ENCODE data around the gene C9orf50.

C9orf50 gene

GRCh38 chr9:129649726-129650679 lies 29.1 kb upstream of the C9orf50 start:
- TF ChIP-seq ARNT (IDR thresholded peaks at IDR 0.05) (no peak), FOXM1 (IDR thresholded peaks at IDR 0.05; ENCODE audit: borderline replicate concordance) (no peak), SP1 (IDR thresholded peaks at IDR 0.05) (no peak), BHLHE40 (IDR thresholded peaks at IDR 0.05; ENCODE audit: borderline replicate concordance) (no peak), HDGF (IDR thresholded peaks at IDR 0.05; ENCODE audit: borderline replicate concordance) (no peak), ELF4 (IDR thresholded peaks at IDR 0.05) (no peak), FOXA1 (IDR thresholded peaks at IDR 0.05) (no peak), LEF1 (IDR thresholded peaks at IDR 0.05; ENCODE audit: borderline replicate concordance) (no peak), FOXK2 (IDR thresholded peaks at IDR 0.05) (no peak)
- ChIA-PET POLR2A (interaction anchor here (0.6 kb wide), 1 partner anchor 48 kb away, joined by 3 read pairs; no protein-coding TSS in a partner anchor), CTCF (no interaction called here)
- no peak for DNase-seq (ENCODE audit: extremely low spot score)

GRCh38 chr9:129648764-129649115 lies 27.8 kb upstream of the C9orf50 start:
- ChIA-PET POLR2A (no interaction called here), CTCF (no interaction called here)
- no peak for TF ChIP-seq HDGF (IDR thresholded peaks at IDR 0.05; ENCODE audit: borderline replicate concordance)
- TF ChIP-seq SUZ12 (IDR thresholded peaks at IDR 0.05) = no peak
- no peak for TF ChIP-seq FOXK2 (IDR thresholded peaks at IDR 0.05)
- no peak for TF ChIP-seq LEF1 (IDR thresholded peaks at IDR 0.05; ENCODE audit: borderline replicate concordance)
- TF ChIP-seq TARDBP (IDR thresholded peaks at IDR 0.05) = no peak
- no peak for TF ChIP-seq NFRKB (IDR thresholded peaks at IDR 0.05)
- no peak for TF ChIP-seq PKNOX1 (IDR thresholded peaks at IDR 0.05)
- no peak for TF ChIP-seq ARNT (IDR thresholded peaks at IDR 0.05)
- no peak for TF ChIP-seq SP1 (IDR thresholded peaks at IDR 0.05)
- TF ChIP-seq BHLHE40 (IDR thresholded peaks at IDR 0.05; ENCODE audit: borderline replicate concordance) = no peak
- no peak for TF ChIP-seq FOXA1 (IDR thresholded peaks at IDR 0.05)
- TF ChIP-seq L3MBTL2 (conservative IDR thresholded peaks at IDR 0.05) = no peak
- TF ChIP-seq ZNF384 (IDR thresholded peaks at IDR 0.05) = no peak
- no peak for TF ChIP-seq FOXM1 (IDR thresholded peaks at IDR 0.05; ENCODE audit: borderline replicate concordance)
- TF ChIP-seq ELF4 (IDR thresholded peaks at IDR 0.05) = no peak
- TF ChIP-seq CTBP1 (IDR thresholded peaks at IDR 0.05; ENCODE audit: borderline replicate concordance) = no peak
- no peak for DNase-seq (ENCODE audit: extremely low spot score)

GRCh38 chr9:129648092-129648763 lies 27.3 kb upstream of the C9orf50 start:
- no peak for TF ChIP-seq SUZ12 (IDR thresholded peaks at IDR 0.05)
- no peak for TF ChIP-seq TARDBP (IDR thresholded peaks at IDR 0.05)
- no peak for TF ChIP-seq SP1 (IDR thresholded peaks at IDR 0.05)
- no peak for TF ChIP-seq L3MBTL2 (conservative IDR thresholded peaks at IDR 0.05)
- TF ChIP-seq FOXA1 (IDR thresholded peaks at IDR 0.05) = no peak
- TF ChIP-seq FOXM1 (IDR thresholded peaks at IDR 0.05; ENCODE audit: borderline replicate concordance) = no peak
- no peak for TF ChIP-seq ARNT (IDR thresholded peaks at IDR 0.05)
- no peak for TF ChIP-seq ZNF384 (IDR thresholded peaks at IDR 0.05)
- no peak for TF ChIP-seq LEF1 (IDR thresholded peaks at IDR 0.05; ENCODE audit: borderline replicate concordance)
- no peak for TF ChIP-seq ELF4 (IDR thresholded peaks at IDR 0.05)
- TF ChIP-seq HDGF (IDR thresholded peaks at IDR 0.05; ENCODE audit: borderline replicate concordance) = no peak
- TF ChIP-seq PKNOX1 (IDR thresholded peaks at IDR 0.05) = no peak
- TF ChIP-seq BHLHE40 (IDR thresholded peaks at IDR 0.05; ENCODE audit: borderline replicate concordance) = no peak
- TF ChIP-seq NFRKB (IDR thresholded peaks at IDR 0.05) = no peak
- DNase-seq (ENCODE audit: extremely low spot score) = no peak
- POLR2A ChIA-PET = no interaction called here
- CTCF ChIA-PET = no interaction called here

GRCh38 chr9:129647635-129648034 lies 26.7 kb upstream of the C9orf50 start:
- TF ChIP-seq CTBP1 (IDR thresholded peaks at IDR 0.05; ENCODE audit: borderline replicate concordance) = no peak
- no peak for TF ChIP-seq TARDBP (IDR thresholded peaks at IDR 0.05)
- TF ChIP-seq FOXM1 (IDR thresholded peaks at IDR 0.05; ENCODE audit: borderline replicate concordance) = no peak
- no peak for TF ChIP-seq ZNF384 (IDR thresholded peaks at IDR 0.05)
- no peak for TF ChIP-seq NFRKB (IDR thresholded peaks at IDR 0.05)
- no peak for TF ChIP-seq FOXA1 (IDR thresholded peaks at IDR 0.05)
- POLR2A ChIA-PET = no interaction called here
- DNase-seq (ENCODE audit: extremely low spot score) = no peak

GRCh38 chr9:129646654-129647053 lies 25.8 kb upstream of the C9orf50 start:
- no peak for TF ChIP-seq SUZ12 (IDR thresholded peaks at IDR 0.05)
- TF ChIP-seq FOXM1 (IDR thresholded peaks at IDR 0.05; ENCODE audit: borderline replicate concordance) = no peak
- no peak for TF ChIP-seq NFRKB (IDR thresholded peaks at IDR 0.05)
- TF ChIP-seq SP1 (IDR thresholded peaks at IDR 0.05) = no peak
- no peak for TF ChIP-seq FOXA1 (IDR thresholded peaks at IDR 0.05)
- no peak for TF ChIP-seq L3MBTL2 (conservative IDR thresholded peaks at IDR 0.05)
- no peak for TF ChIP-seq ARNT (IDR thresholded peaks at IDR 0.05)
- ChIA-PET CTCF (interaction anchor here (0.6 kb wide), 1 partner anchor 1620 kb away, joined by 4 read pairs; no protein-coding TSS in a partner anchor), POLR2A (no interaction called here)
- no peak for DNase-seq (ENCODE audit: extremely low spot score)

More at GRCh38 chr9:129647635-129648034, 26.7 kb upstream of the C9orf50 start:
- CTCF ChIA-PET = no interaction called here

- no peak for TF ChIP-seq SP1 (IDR thresholded peaks at IDR 0.05)
- no peak for TF ChIP-seq TARDBP (IDR thresholded peaks at IDR 0.05)
- no peak for TF ChIP-seq CTBP1 (IDR thresholded peaks at IDR 0.05; ENCODE audit: borderline replicate concordance)
- TF ChIP-seq BHLHE40 (IDR thresholded peaks at IDR 0.05; ENCODE audit: borderline replicate concordance) = no peak
- no peak for TF ChIP-seq ELF4 (IDR thresholded peaks at IDR 0.05)
- TF ChIP-seq FOXA1 (IDR thresholded peaks at IDR 0.05) = no peak
- TF ChIP-seq PKNOX1 (IDR thresholded peaks at IDR 0.05) = no peak
- no peak for TF ChIP-seq ZNF384 (IDR thresholded peaks at IDR 0.05)
- no peak for TF ChIP-seq NFRKB (IDR thresholded peaks at IDR 0.05)
- TF ChIP-seq FOXK2 (IDR thresholded peaks at IDR 0.05) = no peak
- no peak for TF ChIP-seq LEF1 (IDR thresholded peaks at IDR 0.05; ENCODE audit: borderline replicate concordance)
- TF ChIP-seq ARNT (IDR thresholded peaks at IDR 0.05) = no peak
- TF ChIP-seq SUZ12 (IDR thresholded peaks at IDR 0.05) = no peak
- TF ChIP-seq L3MBTL2 (conservative IDR thresholded peaks at IDR 0.05) = no peak
- TF ChIP-seq FOXM1 (IDR thresholded peaks at IDR 0.05; ENCODE audit: borderline replicate concordance) = no peak
- TF ChIP-seq HDGF (IDR thresholded peaks at IDR 0.05; ENCODE audit: borderline replicate concordance) = no peak
- ChIA-PET CTCF (interaction anchor here (0.6 kb wide), 1 partner anchor 1620 kb away, joined by 4 read pairs; no protein-coding TSS in a partner anchor), POLR2A (no interaction called here)
- DNase-seq (ENCODE audit: extremely low spot score) = no peak
These were observed 25.4 kb upstream of the C9orf50 start for GRCh38 chr9:129646252-129646651.
